ENCODE results near the gene TRIM63.

- TF ChIP-seq POLR2A (IDR thresholded peaks at IDR 0.05; ENCODE audit: insufficient read depth in 1 of 2, low read depth in 2 of 2, low read length in 2 of 2) (no peak), TARDBP (CRISPR knock-in tag; IDR thresholded peaks at IDR 0.05) (no peak), CHCHD3 (CRISPR knock-in tag; IDR thresholded peaks at IDR 0.05) (no peak), CTCF (CRISPR knock-in tag; IDR thresholded peaks at IDR 0.05) (no peak), ADNP (CRISPR knock-in tag; IDR thresholded peaks at IDR 0.05) (no peak)
These were observed 3.0 kb upstream of the TRIM63 start for GRCh38 chr1:26070296-26070962.
